ENCODE results near the gene PUDP.

Gene PUDP

DNA sequence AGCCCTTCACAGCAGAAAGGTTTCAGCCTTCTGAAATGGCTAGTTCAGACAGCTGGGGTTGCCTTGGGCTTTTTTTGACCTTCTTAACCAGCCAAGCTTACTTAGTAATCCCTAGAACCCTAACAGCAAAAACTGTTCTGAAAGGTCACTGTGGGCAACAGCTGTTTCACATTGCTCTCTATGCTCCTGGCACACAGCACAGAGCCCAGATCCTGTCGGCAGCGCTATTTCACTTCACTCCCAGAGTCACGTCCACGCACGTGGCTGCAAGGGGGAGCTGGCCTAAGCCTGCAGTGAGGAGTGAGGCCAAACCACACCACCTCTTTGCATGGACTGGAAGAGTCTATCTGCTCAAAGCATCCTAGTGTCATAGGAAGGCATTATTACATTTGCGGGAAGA, 32.4 kb downstream of the PUDP start:
- DNase-seq (ENCODE audit: low read depth, low spot score): no peak
- TF ChIP-seq, protein P1, sequence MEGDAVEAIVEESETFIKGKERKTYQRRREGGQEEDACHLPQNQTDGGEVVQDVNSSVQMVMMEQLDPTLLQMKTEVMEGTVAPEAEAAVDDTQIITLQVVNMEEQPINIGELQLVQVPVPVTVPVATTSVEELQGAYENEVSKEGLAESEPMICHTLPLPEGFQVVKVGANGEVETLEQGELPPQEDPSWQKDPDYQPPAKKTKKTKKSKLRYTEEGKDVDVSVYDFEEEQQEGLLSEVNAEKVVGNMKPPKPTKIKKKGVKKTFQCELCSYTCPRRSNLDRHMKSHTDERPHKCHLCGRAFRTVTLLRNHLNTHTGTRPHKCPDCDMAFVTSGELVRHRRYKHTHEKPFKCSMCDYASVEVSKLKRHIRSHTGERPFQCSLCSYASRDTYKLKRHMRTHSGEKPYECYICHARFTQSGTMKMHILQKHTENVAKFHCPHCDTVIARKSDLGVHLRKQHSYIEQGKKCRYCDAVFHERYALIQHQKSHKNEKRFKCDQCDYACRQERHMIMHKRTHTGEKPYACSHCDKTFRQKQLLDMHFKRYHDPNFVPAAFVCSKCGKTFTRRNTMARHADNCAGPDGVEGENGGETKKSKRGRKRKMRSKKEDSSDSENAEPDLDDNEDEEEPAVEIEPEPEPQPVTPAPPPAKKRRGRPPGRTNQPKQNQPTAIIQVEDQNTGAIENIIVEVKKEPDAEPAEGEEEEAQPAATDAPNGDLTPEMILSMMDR (IDR thresholded peaks at IDR 0.05; ENCODE audit: low read depth, low read length): no peak
- no peak overlapping the region for H3K4me3 ChIP-seq (ENCODE audit: low read depth, low read length)
- in situ Hi-C loops (cut with HindIII; ENCODE audit: low sequenced_read_pairs): no loop called here

DNA sequence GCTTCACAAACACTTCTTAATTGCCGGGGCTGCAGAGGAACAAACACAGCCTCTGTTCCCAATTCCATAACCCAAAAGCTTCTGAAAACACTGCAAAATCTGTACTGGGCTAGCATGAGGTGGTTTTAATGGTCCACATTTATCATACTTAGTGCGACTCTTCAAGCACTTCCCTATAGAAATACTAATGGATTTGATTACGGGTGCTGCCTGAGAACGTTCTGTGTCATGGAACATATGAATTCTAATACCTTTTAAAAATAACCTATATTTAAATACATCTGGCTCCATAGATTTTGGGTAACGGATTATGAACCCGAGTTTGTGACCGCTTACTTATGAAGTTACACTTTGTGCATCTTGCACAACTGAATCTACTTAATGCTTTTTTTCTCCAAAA, 35.9 kb downstream of the PUDP start:
- in situ Hi-C loops (cut with HindIII; ENCODE audit: low sequenced_read_pairs): no loop called here
- no peak for DNase-seq (ENCODE audit: low read depth, low spot score)
- TF ChIP-seq, protein P1 (IDR thresholded peaks at IDR 0.05; ENCODE audit: low read depth, low read length): no peak

DNA sequence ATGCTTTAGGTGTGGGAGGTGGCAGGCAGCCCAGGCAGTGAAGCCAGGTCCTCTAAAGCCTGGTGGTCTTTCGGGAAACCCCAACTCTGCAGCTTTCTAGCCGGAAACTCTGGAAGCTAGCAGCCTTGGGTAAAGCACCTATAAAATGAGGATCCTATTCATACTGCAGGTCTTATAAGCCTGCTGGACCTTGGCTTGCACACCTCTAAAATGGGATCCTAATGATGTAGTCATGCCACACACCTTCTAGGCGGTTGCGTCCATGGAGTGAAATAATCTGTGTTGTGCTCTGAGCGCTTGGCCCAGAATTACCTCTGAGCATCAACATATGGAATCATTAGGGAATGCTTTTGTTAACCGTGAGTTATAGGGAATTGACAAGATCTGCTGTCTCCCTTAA, 36.4 kb downstream of the PUDP start:
- no peak overlapping the region for H3K4me3 ChIP-seq (ENCODE audit: low read depth, low read length)
- no peak for DNase-seq (ENCODE audit: low read depth, low spot score)
- TF ChIP-seq, protein P1 (IDR thresholded peaks at IDR 0.05; ENCODE audit: low read depth, low read length): no peak
- in situ Hi-C loops (cut with HindIII; ENCODE audit: low sequenced_read_pairs): no loop called here

More for the DNA sequence above, 35.9 kb downstream of the PUDP start:
- no peak overlapping the region for H3K4me3 ChIP-seq (ENCODE audit: low read depth, low read length)

DNA sequence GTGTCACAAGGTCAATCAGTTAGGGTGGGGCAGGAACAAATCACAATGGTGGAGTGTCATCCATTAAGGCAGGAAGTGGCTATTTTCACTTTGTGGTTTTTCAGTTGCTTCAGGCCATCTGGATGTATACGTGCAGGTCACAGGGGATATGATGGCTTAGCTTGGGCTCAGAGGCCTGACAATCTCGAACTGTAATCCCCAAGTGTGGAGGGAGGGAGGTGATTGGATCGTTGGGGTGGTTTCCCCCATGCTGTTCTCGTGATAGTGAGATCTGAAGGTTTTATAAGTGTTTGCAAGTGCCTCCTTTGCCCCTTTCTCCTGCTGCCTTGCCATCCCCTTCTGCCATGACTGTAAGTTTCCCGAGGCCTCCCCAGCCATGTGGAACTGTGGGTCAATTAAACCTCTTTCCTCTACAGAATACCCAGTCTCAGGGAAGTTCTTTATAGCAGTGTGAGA, 37.1 kb downstream of the PUDP start:
- H3K4me3 ChIP-seq (ENCODE audit: low read depth, low read length): no peak overlapping the region
- in situ Hi-C loops (cut with HindIII; ENCODE audit: low sequenced_read_pairs): no loop called here
- no peak for DNase-seq (ENCODE audit: low read depth, low spot score)
- TF ChIP-seq, protein P1 (IDR thresholded peaks at IDR 0.05; ENCODE audit: low read depth, low read length): no peak

DNA sequence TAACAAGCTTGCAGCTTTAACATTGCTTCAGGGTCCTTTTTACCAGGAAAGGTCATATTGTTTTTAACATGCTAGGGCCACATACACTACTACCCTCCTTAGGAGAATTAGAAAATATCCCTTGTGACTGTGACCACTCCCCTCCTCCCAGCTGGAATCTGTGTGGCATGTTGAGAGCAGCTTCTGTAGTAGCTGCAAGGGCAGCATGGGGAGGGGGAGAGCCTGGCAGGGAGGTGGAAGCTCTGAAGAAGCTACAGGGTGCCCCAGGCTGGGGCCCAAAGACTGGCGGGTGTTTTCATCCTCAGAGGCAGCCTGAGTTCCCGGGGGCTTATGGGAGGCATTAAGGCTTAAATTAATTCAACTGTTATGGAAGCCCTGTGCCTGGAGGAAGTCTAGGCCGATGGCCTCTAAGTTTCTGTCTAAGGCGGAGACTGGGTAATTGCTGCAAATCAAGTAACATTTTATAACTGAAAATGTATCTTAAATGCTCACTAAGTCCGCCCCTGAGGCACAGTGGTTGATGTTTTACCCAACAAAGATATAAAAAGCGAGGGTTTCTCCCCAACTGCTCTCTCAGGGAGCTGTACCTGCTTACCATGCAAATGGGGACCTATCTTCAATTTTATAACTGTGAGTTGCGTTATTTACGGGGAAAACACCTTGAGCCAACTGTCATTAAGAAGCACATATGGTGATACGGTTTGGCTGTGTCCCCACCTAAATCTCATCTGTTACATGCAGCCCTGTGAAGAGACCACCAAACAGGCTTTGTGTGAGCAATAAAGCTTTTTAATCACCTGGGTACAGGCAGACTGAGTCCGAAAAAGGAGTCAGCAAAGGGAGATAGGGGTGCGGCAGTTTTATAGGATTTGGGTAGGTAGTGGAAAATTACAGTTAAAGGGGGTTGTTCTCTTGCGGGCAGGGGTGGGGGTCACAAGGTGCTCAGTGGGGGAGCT, 37.8 kb downstream of the PUDP start:
- H3K4me3 ChIP-seq (ENCODE audit: low read depth, low read length): no peak overlapping the region
- in situ Hi-C loops (cut with HindIII; ENCODE audit: low sequenced_read_pairs): no loop called here
- no peak for DNase-seq (ENCODE audit: low read depth, low spot score)
- TF ChIP-seq, protein P1 (IDR thresholded peaks at IDR 0.05; ENCODE audit: low read depth, low read length): no peak

DNA sequence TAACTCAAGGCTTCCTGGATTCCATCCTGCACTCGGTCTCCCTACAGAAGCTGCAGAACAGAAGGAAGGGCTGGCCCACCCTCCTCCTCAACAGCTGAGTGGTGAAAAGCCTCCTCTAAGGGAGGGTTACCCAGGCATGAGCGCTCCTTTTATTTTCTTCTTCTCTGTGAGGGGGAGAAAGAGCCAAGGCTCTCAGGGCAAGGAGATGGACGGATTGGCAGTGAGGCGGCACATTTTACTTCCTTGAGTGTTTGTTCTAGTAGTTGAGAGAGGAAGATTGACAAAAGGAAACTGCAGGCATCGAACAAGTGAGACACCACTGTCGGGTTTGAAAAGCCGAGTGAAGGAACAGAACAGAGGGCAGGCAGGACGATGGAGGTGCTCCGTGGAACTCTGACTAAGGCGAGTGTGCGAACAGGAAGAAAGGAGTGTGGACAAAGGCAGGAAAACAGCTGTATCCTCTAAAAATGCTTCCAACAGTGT, 38.9 kb downstream of the PUDP start:
- in situ Hi-C loops (cut with HindIII; ENCODE audit: low sequenced_read_pairs): no loop called here
- TF ChIP-seq, protein P1 (IDR thresholded peaks at IDR 0.05; ENCODE audit: low read depth, low read length): no peak
- DNase-seq (ENCODE audit: low read depth, low spot score): peak; percentile 33
- H3K4me3 ChIP-seq (ENCODE audit: low read depth, low read length): no peak overlapping the region
